SU-DHL-6 (cell line): ENCODE measurements around the gene PROCR.
"Not testable (repeated sequence)": the region's sequence is repeated elsewhere in the genome, so short reads cannot be mapped to it uniquely, and the experiment has no call there.

Experiments
- H2AFZ ChIP-seq: fragments of 200-600 bp; sonication (generic); 2 replicates; pipeline ENCODE4 v1.6.1; 2014; ENCODE audit warnings: low read depth, mild to moderate bottlenecking, moderate library complexity, mixed read lengths, antibody characterized with exemption, low read length; ENCODE audit not compliant: severe bottlenecking
- H3F3A ChIP-seq: fragments of 200-600 bp; shearing (Covaris generic); 2 replicates; pipeline ENCODE4 v1.6.0; 2016; ENCODE audit warnings: antibody characterized with exemption, mild to moderate bottlenecking; ENCODE audit not compliant: insufficient read depth
- H3K27ac ChIP-seq: fragments of 200-600 bp; sonication (generic); 2 replicates; pipeline ENCODE4 v1.5.1; 2016; ENCODE audit warnings: low read depth, mild to moderate bottlenecking, low read length, moderate library complexity, mixed read lengths
- H3K27me3 ChIP-seq: fragments of 200-600 bp; sonication (generic), shearing (Covaris generic); 2 replicates; pipeline ENCODE4 v1.6.0; 2014; ENCODE audit warnings: mild to moderate bottlenecking, low read length
- H3K36me3 ChIP-seq: fragments of 200-600 bp; sonication (generic); 2 replicates; pipeline ENCODE4 v1.6.1; 2014; ENCODE audit warnings: mild to moderate bottlenecking, low read length, mixed read lengths
- H3K4me2 ChIP-seq: fragments of 300-600, 200-600 bp; shearing (Covaris generic), sonication (generic); 2 replicates; pipeline ENCODE4 v1.6.0; 2014; ENCODE audit warnings: low read length, low read depth, mild to moderate bottlenecking; ENCODE audit not compliant: poor library complexity, severe bottlenecking
- H3K4me3 ChIP-seq: fragments of 200-600 bp; sonication (generic); 2 replicates; pipeline ENCODE4 v1.5.1; 2014; ENCODE audit warnings: antibody characterized with exemption, low read length, mild to moderate bottlenecking, mixed read lengths; ENCODE audit not compliant: insufficient read depth, poor library complexity, severe bottlenecking
- H3K79me2 ChIP-seq: fragments of 200-600 bp; sonication (generic); 2 replicates; pipeline ENCODE4 v1.6.1; 2014; ENCODE audit warnings: mild to moderate bottlenecking, low read length, moderate library complexity; ENCODE audit not compliant: insufficient read depth
- H3K9ac ChIP-seq: fragments of 200-600 bp; sonication (generic); 2 replicates; pipeline ENCODE4 v1.7.0; 2014; ENCODE audit warnings: mild to moderate bottlenecking, low read length
- H3K9me2 ChIP-seq: fragments of 200-600 bp; sonication (generic); replicated peaks from 2 replicates; pipeline ENCODE4 v1.6.1; 2014; ENCODE audit warnings: low read length; ENCODE audit not compliant: insufficient read depth
- H3K9me3 ChIP-seq: fragments of 200-600 bp; sonication (generic); 2 replicates; pipeline ENCODE4 v1.6.1; 2014; ENCODE audit warnings: low read length, mixed read lengths; ENCODE audit not compliant: insufficient read depth
- H4K20me1 ChIP-seq: fragments of 200-600 bp; sonication (generic); 2 replicates; pipeline ENCODE4 v1.6.1; 2014; ENCODE audit warnings: low read depth, mild to moderate bottlenecking, antibody characterized with exemption, low read length, moderate library complexity, mixed read lengths
- CTCF ChIP-seq: fragments of 200-600 bp; sonication (generic); IDR thresholded peaks from one replicate; pipeline ENCODE4 v1.5.1; 2017; ENCODE audit warnings: antibody characterized with exemption, mild to moderate bottlenecking, low read length, moderate library complexity; ENCODE audit not compliant: insufficient read depth, poor library complexity, severe bottlenecking
- EZH2phosphoT487 ChIP-seq: fragments of 200-600 bp; sonication (generic), shearing (Covaris generic); conservative IDR thresholded peaks from 2 replicates; pipeline ENCODE4 v1.6.1; 2018; ENCODE audit warnings: mild to moderate bottlenecking, antibody characterized with exemption, low read length, moderate library complexity, mixed read lengths

Gene PROCR

GRCh38 chr20:35146299-35146919 is 25.5 kb upstream of the PROCR start:
- Histone ChIP-seq H4K20me1 (no peaks in the 10 kb centered on the region), H3K27ac (0 out of 2 replicates have a peak overlapping the region, but pooled peaks have one; percentile 6), H3K9me3 (no peaks in the 10 kb centered on the region), H3K36me3 (peaks cover 2% of the 10 kb centered on the region; the same call in 1 of the 2 replicates), H3K4me2 (peak overlapping the region; percentile 91), H3F3A (peaks cover 10% of the 10 kb centered on the region), H3K4me3 (peak overlapping the region; percentile 66), H3K27me3 (no peaks in the 10 kb centered on the region), H3K9me2 (no peaks in the 10 kb centered on the region), H3K9ac (peak overlapping the region; percentile 72), H3K79me2 (peaks cover 7% of the 10 kb centered on the region; the same call in 1 of the 2 replicates), H2AFZ (peak overlapping the region; percentile 84)
- TF ChIP-seq CTCF (no peak), EZH2phosphoT487 (no peak)

GRCh38 chr20:35146920-35147574 is 24.8 kb upstream of the PROCR start, which contains the start of gene EDEM2:
EDEM2 (minus strand) TSS chr20:35147336; CDS start chr20:35147258, 78 bp downstream.
- peak within 1 kb of the TSS; percentile 91 for H3K4me2 ChIP-seq
- peaks cover 10% of the 10 kb centered on the region for H3F3A ChIP-seq
- no peaks in the 10 kb centered on the region for H4K20me1 ChIP-seq
- no peaks in the 10 kb centered on the region for H3K9me3 ChIP-seq
- H3K9ac ChIP-seq, result peak within 1 kb of the TSS; percentile 72
- 0 out of 2 replicates have a peak within 1 kb of the TSS, but pooled peaks have one; percentile 6 for H3K27ac ChIP-seq
- peak within 1 kb of the TSS; percentile 66 for H3K4me3 ChIP-seq
- H3K36me3 ChIP-seq, result no peaks in the 10 kb centered on the region
- no peaks in the 10 kb centered on the region for H3K9me2 ChIP-seq
- TF ChIP-seq CTCF, result no peak
- TF ChIP-seq EZH2phosphoT487, result no peak
- peak within 1 kb of the TSS; percentile 84 for H2AFZ ChIP-seq
- H3K27me3 ChIP-seq, result no peaks in the 10 kb centered on the region
- H3K79me2 ChIP-seq, result peaks cover 7% of the 10 kb centered on the region; the same call in 1 of the 2 replicates

GRCh38 chr20:35147575-35148071 is 24.2 kb upstream of the PROCR start:
- Histone ChIP-seq H3K9ac (peak overlapping the region; percentile 72), H3K4me2 (peak overlapping the region; percentile 91), H3F3A (peaks cover 10% of the 10 kb centered on the region), H2AFZ (peak overlapping the region; percentile 84), H3K4me3 (peak overlapping the region; percentile 66)
- not testable (repeated sequence) for H3K27ac ChIP-seq, H4K20me1 ChIP-seq, H3K79me2 ChIP-seq, H3K9me2 ChIP-seq, H3K9me3 ChIP-seq, H3K27me3 ChIP-seq, H3K36me3 ChIP-seq
